Osteoblast (primary cell): ENCODE data around the gene DHX15. TPM values are rescaled to one million over a fixed set of nuclear protein-coding genes. Genes with fewer than 3 reads are reported as not detected.

Experiments used
- DNase-seq: peaks from one replicate; pipeline ENCODE4 v3.0.0; 2011; ENCODE audit warnings: low spot score, mixed read lengths; ENCODE audit not compliant: insufficient read length; ENCODE audit errors: missing footprints
- H2AFZ ChIP-seq: 2 replicates; pipeline ENCODE4 v1.6.0; 2011; ENCODE audit warnings: mild to moderate bottlenecking, low read length
- H3K27ac ChIP-seq: 2 replicates; pipeline ENCODE4 v1.5.1; 2011; ENCODE audit warnings: mild to moderate bottlenecking, low read depth, low read length, moderate library complexity
- H3K27me3 ChIP-seq: 2 replicates; pipeline ENCODE4 v1.6.0; 2012; ENCODE audit warnings: mild to moderate bottlenecking, control low read depth, inconsistent platforms, low read length, moderate library complexity; ENCODE audit not compliant: insufficient read depth
- H3K36me3 ChIP-seq: 2 replicates; pipeline ENCODE4 v1.5.1; 2011; ENCODE audit warnings: mild to moderate bottlenecking, low read length, control low read depth, moderate library complexity; ENCODE audit not compliant: insufficient read depth
- H3K4me1 ChIP-seq: 2 replicates; pipeline ENCODE4 v1.5.1; 2011; ENCODE audit warnings: mild to moderate bottlenecking, low read length, control low read depth, moderate library complexity; ENCODE audit not compliant: insufficient read depth
- H3K4me2 ChIP-seq: 2 replicates; pipeline ENCODE4 v1.6.0; 2011; ENCODE audit warnings: mild to moderate bottlenecking, low read length; ENCODE audit not compliant: insufficient read depth
- H3K4me3 ChIP-seq: fragments of 200-600 bp; sonication (generic); 3 replicates; pipeline ENCODE4 v1.5.1; 2012; ENCODE audit warnings: mild to moderate bottlenecking, low read length, inconsistent platforms; ENCODE audit not compliant: insufficient read depth
- H3K79me2 ChIP-seq: 2 replicates; pipeline ENCODE4 v1.6.0; 2012; ENCODE audit warnings: mild to moderate bottlenecking, low read length, control low read depth, inconsistent platforms; ENCODE audit not compliant: insufficient read depth
- H3K9me3 ChIP-seq: 2 replicates; pipeline ENCODE4 v1.5.1; 2011; ENCODE audit warnings: low read depth, low read length, control low read depth
- H4K20me1 ChIP-seq: 2 replicates; pipeline ENCODE4 v1.6.0; 2012; ENCODE audit warnings: mild to moderate bottlenecking, low read length, control low read depth; ENCODE audit not compliant: insufficient read depth
- total RNA-seq: library from RNA; depleted of rRNA; stranded (reverse); fragments of >200 nt; gene quantifications from 2 replicates; pipeline ENCODE4 v1.2.3, GENCODE V29; 2012
- TF ChIP-seq, protein P1 (sequence below): IDR thresholded peaks from 2 replicates; pipeline ENCODE4 v1.5.1; 2011; ENCODE audit warnings: mild to moderate bottlenecking, low read depth, low read length, moderate library complexity; ENCODE audit errors: extremely low read depth

DHX15 gene
- total RNA-seq, 1 donor, result 109 TPM

DNA sequence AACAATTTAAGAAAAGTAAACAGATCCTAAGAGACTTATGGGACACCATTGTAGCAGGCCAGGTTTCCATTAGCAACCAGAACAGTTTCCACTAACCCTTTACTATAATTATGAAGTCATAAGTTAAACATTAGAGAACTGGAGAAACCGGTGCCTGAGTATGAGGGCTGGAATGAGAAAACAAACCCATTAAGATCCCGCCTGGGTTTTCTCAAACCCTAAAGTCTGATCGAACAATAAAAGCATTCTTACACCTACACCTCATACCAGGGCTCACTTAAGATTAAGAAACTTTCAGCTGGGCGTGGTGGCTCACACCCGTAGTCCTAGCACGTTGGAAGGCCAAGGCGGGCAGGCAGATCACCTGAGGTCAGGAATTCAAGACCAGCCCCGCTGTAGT, 13.7 kb upstream of the DHX15 start:
- Histone ChIP-seq H2AFZ (no peak overlapping the region), H4K20me1 (no peaks in the 10 kb centered on the region), H3K27ac (no peak overlapping the region), H3K27me3 (peaks cover 3% of the 10 kb centered on the region), H3K4me1 (no peaks in the 10 kb centered on the region), H3K36me3 (no peaks in the 10 kb centered on the region), H3K4me3 (no peak overlapping the region), H3K9me3 (no peaks in the 10 kb centered on the region), H3K4me2 (no peak overlapping the region), H3K79me2 (no peaks in the 10 kb centered on the region)
- TF ChIP-seq, protein P1, sequence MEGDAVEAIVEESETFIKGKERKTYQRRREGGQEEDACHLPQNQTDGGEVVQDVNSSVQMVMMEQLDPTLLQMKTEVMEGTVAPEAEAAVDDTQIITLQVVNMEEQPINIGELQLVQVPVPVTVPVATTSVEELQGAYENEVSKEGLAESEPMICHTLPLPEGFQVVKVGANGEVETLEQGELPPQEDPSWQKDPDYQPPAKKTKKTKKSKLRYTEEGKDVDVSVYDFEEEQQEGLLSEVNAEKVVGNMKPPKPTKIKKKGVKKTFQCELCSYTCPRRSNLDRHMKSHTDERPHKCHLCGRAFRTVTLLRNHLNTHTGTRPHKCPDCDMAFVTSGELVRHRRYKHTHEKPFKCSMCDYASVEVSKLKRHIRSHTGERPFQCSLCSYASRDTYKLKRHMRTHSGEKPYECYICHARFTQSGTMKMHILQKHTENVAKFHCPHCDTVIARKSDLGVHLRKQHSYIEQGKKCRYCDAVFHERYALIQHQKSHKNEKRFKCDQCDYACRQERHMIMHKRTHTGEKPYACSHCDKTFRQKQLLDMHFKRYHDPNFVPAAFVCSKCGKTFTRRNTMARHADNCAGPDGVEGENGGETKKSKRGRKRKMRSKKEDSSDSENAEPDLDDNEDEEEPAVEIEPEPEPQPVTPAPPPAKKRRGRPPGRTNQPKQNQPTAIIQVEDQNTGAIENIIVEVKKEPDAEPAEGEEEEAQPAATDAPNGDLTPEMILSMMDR, result no peak
- DNase-seq, result no peak

DNA sequence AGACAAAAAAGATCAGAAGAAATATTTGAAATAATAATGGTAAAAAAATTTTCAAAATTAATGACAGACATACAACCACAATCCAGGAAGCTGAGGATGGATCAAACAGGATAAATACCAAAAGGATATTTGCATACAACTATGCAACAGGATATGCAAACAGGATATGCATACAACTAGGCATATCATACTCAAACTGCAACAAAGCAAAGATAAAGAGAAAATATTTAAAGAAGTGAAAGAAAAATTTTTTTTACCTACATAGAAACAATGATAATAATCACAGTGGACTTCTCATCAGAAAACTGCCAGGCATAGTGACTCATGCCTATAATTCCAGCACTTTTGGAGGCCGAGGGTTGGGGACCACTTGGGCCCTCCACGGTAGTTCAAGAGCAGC, 11.3 kb upstream of the DHX15 start:
- H4K20me1 ChIP-seq, result no peaks in the 10 kb centered on the region
- no peak overlapping the region for H3K4me3 ChIP-seq
- no peaks in the 10 kb centered on the region for H3K4me1 ChIP-seq
- TF ChIP-seq, protein P1, result no peak
- no peaks in the 10 kb centered on the region for H3K9me3 ChIP-seq
- no peaks in the 10 kb centered on the region for H3K79me2 ChIP-seq
- no peak overlapping the region for H3K4me2 ChIP-seq
- H3K27me3 ChIP-seq, result peaks cover 3% of the 10 kb centered on the region
- H2AFZ ChIP-seq, result no peak overlapping the region
- no peak overlapping the region for H3K27ac ChIP-seq
- DNase-seq, result no peak
- no peaks in the 10 kb centered on the region for H3K36me3 ChIP-seq

DNA sequence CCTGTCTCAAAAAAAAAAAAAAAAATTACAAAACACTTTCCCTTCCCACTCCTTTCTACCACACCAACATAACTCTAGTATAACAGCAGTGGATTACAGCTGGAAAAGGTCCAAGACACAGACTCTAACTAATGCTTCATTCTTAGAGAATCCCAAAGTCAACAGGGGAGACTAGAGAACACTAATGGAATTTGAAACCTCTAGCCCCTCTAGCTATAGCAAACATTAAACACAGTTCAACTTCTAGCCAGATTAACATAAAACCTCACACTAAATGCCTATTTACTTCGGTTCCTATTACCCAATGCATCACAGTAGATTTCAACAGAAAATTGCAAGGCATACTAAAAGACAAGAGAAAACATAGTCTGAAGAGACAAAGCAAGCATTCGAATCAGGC, 10.5 kb upstream of the DHX15 start:
- Histone ChIP-seq H3K4me2 (no peak overlapping the region), H3K79me2 (no peaks in the 10 kb centered on the region), H3K4me3 (no peak overlapping the region), H3K27me3 (peaks cover 3% of the 10 kb centered on the region), H3K9me3 (no peaks in the 10 kb centered on the region), H2AFZ (no peak overlapping the region), H3K4me1 (no peaks in the 10 kb centered on the region), H3K36me3 (no peaks in the 10 kb centered on the region), H4K20me1 (no peaks in the 10 kb centered on the region), H3K27ac (no peak overlapping the region)
- peak; percentile 43 for DNase-seq
- TF ChIP-seq, protein P1, result no peak

DNA sequence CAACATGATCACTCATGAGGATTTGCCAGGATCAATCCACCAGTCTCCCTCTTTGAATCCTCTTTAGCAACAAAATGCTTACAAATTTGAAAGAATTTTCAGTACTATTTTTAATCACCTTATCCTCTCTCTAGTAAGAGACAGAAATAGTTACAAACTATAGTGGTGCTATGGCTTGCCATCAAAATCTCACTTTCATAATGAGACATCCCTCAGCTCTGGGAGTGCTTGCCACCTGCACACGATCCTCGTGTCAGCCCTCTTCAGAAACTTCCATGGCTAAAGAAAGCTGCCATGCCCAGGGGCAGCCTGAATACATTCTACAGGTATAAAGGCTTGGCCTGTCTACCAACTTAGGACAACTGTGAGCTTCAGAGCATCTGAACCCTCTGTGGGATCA, 5.1 kb upstream of the DHX15 start:
- no peak overlapping the region for H3K4me2 ChIP-seq
- peaks cover 3% of the 10 kb centered on the region for H3K27me3 ChIP-seq
- TF ChIP-seq, protein P1, result no peak
- H3K27ac ChIP-seq, result no peak overlapping the region
- H3K79me2 ChIP-seq, result no peaks in the 10 kb centered on the region
- no peak overlapping the region for H2AFZ ChIP-seq
- no peak for DNase-seq
- H3K4me1 ChIP-seq, result peaks cover 2% of the 10 kb centered on the region
- no peak overlapping the region for H3K4me3 ChIP-seq
- no peaks in the 10 kb centered on the region for H3K9me3 ChIP-seq
- no peaks in the 10 kb centered on the region for H4K20me1 ChIP-seq
- H3K36me3 ChIP-seq, result no peaks in the 10 kb centered on the region
